Uterus (tissue), 4 donors: ENCODE measurements around the gene ALPG. TPM values are rescaled to one million over a fixed set of nuclear protein-coding genes. Genes with fewer than 3 reads are reported as not detected.
"Not testable (repeated sequence)": the region's sequence is repeated elsewhere in the genome, so short reads cannot be mapped to it uniquely, and the experiment has no call there.

Source experiments
- DNase-seq, 2 donors: peaks; one replicate each; pipeline ENCODE4 v3.0.0-alpha.2; 2019 to 2020
- H3K27ac ChIP-seq, 2 donors: fragments of 200-600 bp; sonication (generic); 1 replicate in 1 of 2; 2 replicates in 1 of 2; pipeline ENCODE4 v1.5.1; 2016 to 2018
- H3K27me3 ChIP-seq, 2 donors: fragments of 200-600 bp; sonication (generic); one replicate each; pipeline ENCODE4 v1.5.1; 2018 to 2019; ENCODE audit warnings: control low read depth in 1 of 2
- H3K36me3 ChIP-seq, 2 donors: fragments of 200-600 bp; sonication (generic); one replicate each; pipeline ENCODE4 v1.5.1; 2019; ENCODE audit warnings: control low read depth in 1 of 2
- H3K4me1 ChIP-seq, 2 donors: fragments of 200-600 bp; sonication (generic); one replicate each; pipeline ENCODE4 v1.5.1; 2018 to 2019; ENCODE audit warnings: control low read depth in 1 of 2
- H3K4me3 ChIP-seq, 2 donors: fragments of 200-600 bp; sonication (generic); 1 replicate in 1 of 2; 2 replicates in 1 of 2; pipeline ENCODE4 v1.5.1; 2018 to 2019; ENCODE audit warnings: mild to moderate bottlenecking in 1 of 2
- H3K9me3 ChIP-seq, 2 donors: fragments of 200-600 bp; sonication (generic); one replicate each; pipeline ENCODE4 v1.5.1; 2019; ENCODE audit warnings: control low read depth in 1 of 2
- POLR2A ChIP-seq, 2 donors: fragments of 450-650 bp; IDR thresholded peaks; one replicate each; pipeline ENCODE4 v1.6.1; 2016; ENCODE audit warnings: antibody characterized with exemption in 2 of 2, mild to moderate bottlenecking in 1 of 2, moderate library complexity in 1 of 2
- intact Hi-C: fragments of 100-400 bp; cut with DNase I; formaldehyde crosslinking; loops from one replicate; pipeline ENCODE4 v1.15.1; 2023; ENCODE audit warnings: low total_unique reads
- total RNA-seq, 4 donors: library from RNA; depleted of rRNA in 3 of 4; stranded (reverse); fragments of >200 nt in 3 of 4; gene quantifications; one replicate each; pipeline versions ENCODE4 v1.1.0 to v1.2.4, GENCODE V29; 2014 to 2023
- TF ChIP-seq, protein P1 (sequence below), 4 experiments: fragments of 200-600 bp in 2 of 4; fragments of 450-650 bp in 2 of 4; sonication (generic) in 2 of 4; IDR thresholded peaks; one replicate each; pipeline ENCODE4 v1.5.1; 2016 to 2019; ENCODE audit warnings: antibody characterized with exemption in 4 of 4, mild to moderate bottlenecking in 2 of 4, moderate library complexity in 1 of 4
- donor health status: DM: yes; HTN: yes; CAD: no.

The ALPG gene
- total RNA-seq, 4 donors from 2014 or later, result not detected

DNA sequence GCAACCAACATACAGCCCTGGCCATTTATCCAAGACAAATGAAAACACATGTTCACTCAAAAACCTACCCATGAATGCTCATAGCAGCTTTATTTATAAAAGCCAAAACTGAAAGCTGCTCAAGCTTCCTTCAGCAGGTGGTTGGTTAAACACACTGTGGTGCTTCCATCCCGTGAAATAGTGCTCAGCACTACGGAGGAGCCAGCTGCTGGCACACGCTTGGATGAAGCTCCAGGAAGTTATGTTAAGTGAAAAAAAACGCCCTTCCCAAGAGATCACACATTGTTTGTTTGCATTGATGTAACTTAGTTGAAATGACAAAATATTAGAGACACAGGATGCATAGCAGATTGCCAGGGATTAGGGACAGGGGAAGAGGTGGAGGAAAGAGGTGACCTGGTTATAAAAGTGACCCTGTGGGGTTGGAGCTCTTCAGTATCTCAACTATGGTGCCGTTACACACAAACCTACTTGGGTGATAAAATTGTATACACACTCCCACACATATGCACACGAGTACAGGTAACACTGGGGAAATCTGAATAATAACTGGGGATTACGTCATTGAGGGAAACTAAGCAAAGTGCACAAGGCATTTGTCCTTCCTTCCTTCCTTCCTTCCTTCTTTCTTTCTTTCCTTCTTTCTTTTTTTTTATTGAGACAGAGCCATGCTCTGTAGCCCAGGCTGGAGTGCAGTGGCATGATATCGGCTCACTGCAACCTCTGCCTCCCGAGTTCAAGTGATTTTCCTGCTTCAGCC is 6.2 kb upstream of the ALPG start:
- no peak for DNase-seq
- no peaks in the 10 kb centered on the region for H3K4me1 ChIP-seq
- H3K27me3 ChIP-seq, result no peaks in the 10 kb centered on the region
- no peak overlapping the region for H3K27ac ChIP-seq
- H3K4me3 ChIP-seq, result no peak overlapping the region
- TF ChIP-seq, protein P1, sequence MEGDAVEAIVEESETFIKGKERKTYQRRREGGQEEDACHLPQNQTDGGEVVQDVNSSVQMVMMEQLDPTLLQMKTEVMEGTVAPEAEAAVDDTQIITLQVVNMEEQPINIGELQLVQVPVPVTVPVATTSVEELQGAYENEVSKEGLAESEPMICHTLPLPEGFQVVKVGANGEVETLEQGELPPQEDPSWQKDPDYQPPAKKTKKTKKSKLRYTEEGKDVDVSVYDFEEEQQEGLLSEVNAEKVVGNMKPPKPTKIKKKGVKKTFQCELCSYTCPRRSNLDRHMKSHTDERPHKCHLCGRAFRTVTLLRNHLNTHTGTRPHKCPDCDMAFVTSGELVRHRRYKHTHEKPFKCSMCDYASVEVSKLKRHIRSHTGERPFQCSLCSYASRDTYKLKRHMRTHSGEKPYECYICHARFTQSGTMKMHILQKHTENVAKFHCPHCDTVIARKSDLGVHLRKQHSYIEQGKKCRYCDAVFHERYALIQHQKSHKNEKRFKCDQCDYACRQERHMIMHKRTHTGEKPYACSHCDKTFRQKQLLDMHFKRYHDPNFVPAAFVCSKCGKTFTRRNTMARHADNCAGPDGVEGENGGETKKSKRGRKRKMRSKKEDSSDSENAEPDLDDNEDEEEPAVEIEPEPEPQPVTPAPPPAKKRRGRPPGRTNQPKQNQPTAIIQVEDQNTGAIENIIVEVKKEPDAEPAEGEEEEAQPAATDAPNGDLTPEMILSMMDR (IDR thresholded peaks at IDR 0.05), result no peak
- TF ChIP-seq POLR2A (IDR thresholded peaks at IDR 0.05), result no peak
- intact Hi-C loops, result no loop called here
- no peaks in the 10 kb centered on the region for H3K9me3 ChIP-seq
- no peaks in the 10 kb centered on the region for H3K36me3 ChIP-seq

DNA sequence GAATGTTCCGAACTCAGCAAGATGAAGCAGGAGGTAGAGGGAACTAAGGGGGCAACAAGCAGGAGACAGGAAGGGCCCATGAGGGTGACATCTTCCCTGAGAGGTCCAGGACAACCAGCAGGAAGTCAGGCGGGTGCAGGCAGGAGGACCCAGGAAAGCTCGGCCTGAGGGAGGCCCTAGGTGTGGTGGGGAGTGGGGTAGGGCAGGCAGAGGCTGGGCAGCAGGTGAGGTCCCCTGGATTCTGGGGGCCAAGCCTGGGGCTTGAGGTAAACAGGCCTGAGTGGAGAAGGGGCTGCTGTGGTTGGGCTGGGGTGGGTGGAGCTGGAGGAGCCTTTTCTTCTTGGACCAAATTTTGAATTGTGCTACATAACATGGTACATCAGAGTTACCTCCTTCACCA is 4.1 kb upstream of the ALPG start:
- no peak for DNase-seq
- Histone ChIP-seq H3K36me3 (no peaks in the 10 kb centered on the region), H3K4me1 (no peaks in the 10 kb centered on the region), H3K9me3 (no peaks in the 10 kb centered on the region), H3K4me3 (no peak overlapping the region), H3K27ac (no peak overlapping the region), H3K27me3 (no peaks in the 10 kb centered on the region)
- TF ChIP-seq, protein P1 (IDR thresholded peaks at IDR 0.05), result no peak
- TF ChIP-seq POLR2A (IDR thresholded peaks at IDR 0.05), result no peak
- intact Hi-C loops, result no loop called here

DNA sequence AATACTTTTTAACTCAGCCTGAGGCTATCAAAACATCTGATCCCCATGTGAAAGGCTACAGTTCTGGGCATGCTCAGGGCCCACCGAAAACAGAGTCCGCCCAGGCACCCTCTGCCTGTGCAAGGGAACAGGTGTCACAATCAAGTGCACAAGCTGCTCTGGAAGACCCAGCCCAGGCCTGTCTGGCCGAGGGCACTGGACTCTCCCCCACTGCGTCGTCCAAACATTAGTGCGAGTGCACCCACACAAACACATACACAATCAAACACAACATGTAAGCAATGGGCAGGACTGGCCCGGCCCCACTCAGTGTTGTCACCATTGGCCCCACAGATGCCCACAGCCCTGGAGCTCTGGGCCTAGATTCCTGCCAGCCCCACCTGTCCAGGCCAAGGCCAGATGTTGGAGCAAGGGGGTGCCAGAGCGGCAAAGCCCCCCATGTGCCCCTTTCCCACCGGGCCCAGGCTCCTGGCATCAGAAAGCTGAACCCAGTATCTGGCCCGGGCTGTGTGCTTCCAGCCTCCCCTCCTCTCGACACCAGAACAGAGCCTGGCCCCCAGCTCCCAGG is 617 bp upstream of the ALPG start:
- intact Hi-C loops, result no loop called here
- TF ChIP-seq, protein P1 (IDR thresholded peaks at IDR 0.05), result no peak
- TF ChIP-seq POLR2A (IDR thresholded peaks at IDR 0.05), result no peak
- H3K9me3 ChIP-seq, result no peaks in the 10 kb centered on the region
- no peak overlapping the region for H3K4me3 ChIP-seq
- H3K27me3 ChIP-seq, result no peaks in the 10 kb centered on the region
- H3K36me3 ChIP-seq, result no peaks in the 10 kb centered on the region
- DNase-seq, result no peak
- H3K27ac ChIP-seq, result no peak overlapping the region
- H3K4me1 ChIP-seq, result no peaks in the 10 kb centered on the region

DNA sequence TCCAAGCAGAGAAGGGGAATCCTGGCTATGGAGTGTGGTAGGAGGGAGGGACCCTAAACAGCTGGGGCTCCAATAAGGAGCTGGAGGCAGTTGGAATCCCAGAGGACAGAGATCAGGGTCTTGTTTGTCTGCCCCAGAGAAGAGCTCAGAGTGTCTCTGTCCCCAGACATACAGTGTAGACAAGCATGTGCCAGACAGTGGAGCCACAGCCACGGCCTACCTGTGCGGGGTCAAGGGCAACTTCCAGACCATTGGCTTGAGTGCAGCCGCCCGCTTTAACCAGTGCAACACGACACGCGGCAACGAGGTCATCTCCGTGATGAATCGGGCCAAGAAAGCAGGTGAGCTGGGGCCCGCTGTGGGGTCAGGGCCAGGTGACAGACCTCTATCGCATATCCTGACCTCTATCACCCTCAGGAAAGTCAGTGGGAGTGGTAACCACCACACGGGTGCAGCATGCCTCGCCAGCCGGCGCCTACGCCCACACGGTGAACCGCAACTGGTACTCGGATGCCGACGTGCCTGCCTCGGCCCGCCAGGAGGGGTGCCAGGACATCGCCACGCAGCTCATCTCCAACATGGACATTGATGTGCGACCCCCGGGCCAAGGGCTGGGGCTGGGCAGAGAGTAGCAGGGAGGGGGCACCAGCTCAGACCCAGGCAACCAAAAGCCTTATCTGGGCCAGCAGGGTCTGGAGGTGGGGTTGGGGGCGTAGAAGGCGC is 945 bp downstream of the ALPG start:
- DNase-seq, intact Hi-C loops, H3K27me3 ChIP-seq, H3K4me3 ChIP-seq, H3K9me3 ChIP-seq, H3K27ac ChIP-seq, H3K4me1 ChIP-seq, H3K36me3 ChIP-seq: not testable (repeated sequence)

DNA sequence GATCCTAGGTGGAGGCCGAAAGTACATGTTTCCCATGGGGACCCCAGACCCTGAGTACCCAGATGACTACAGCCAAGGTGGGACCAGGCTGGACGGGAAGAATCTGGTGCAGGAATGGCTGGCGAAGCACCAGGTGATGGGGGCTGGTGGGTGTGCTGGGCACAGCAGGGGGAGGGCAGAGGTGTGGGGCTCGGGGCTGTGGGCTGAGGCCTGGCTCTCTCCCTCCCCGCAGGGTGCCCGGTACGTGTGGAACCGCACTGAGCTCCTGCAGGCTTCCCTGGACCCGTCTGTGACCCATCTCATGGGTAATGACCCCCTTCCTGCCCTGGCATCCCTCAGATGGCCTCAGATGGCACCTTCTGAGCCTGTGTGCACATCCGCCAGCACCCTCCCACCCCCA is 1.6 kb downstream of the ALPG start:
- H3K4me1 ChIP-seq, DNase-seq, intact Hi-C loops, H3K4me3 ChIP-seq, H3K27ac ChIP-seq, H3K9me3 ChIP-seq, H3K27me3 ChIP-seq, H3K36me3 ChIP-seq: not testable (repeated sequence)

DNA sequence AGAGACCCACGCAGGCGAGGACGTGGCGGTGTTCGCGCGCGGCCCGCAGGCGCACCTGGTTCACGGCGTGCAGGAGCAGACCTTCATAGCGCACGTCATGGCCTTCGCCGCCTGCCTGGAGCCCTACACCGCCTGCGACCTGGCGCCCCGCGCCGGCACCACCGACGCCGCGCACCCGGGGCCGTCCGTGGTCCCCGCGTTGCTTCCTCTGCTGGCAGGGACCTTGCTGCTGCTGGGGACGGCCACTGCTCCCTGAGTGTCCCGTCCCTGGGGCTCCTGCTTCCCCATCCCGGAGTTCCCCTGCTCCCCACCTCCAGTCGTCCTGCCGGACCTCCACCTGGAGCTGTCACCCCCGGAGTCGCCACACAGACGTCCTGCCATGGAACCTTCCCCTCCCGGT is 3.0 kb downstream of the ALPG start:
- intact Hi-C loops, H3K36me3 ChIP-seq, H3K4me3 ChIP-seq, H3K4me1 ChIP-seq, H3K9me3 ChIP-seq, DNase-seq, H3K27me3 ChIP-seq, H3K27ac ChIP-seq: not testable (repeated sequence)
